Measurements from ENCODE around the gene CASR.
"Not testable (repeated sequence)": the region's sequence is repeated elsewhere in the genome, so short reads cannot be mapped to it uniquely, and the experiment has no call there.

Gene CASR

DNA sequence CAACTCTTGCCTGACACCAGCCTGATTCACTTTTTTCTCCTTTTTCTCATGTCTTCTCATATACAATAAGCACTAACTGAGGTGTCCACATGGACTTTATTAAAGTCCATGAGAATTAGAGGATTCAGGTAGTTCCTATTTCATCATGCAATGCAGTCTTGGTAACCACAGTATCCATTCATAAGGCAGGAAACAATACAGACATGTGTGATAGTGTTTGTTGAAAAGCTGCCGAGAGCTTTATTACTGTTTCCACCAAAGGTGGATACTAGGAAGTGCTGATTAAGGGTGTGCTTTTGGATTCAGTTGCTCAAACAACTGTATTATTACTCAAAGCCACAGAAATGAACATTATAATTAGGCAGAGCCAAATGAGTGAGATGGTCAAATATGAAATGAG lies 5.3 kb downstream of the CASR start:
- TF ChIP-seq, protein P1, sequence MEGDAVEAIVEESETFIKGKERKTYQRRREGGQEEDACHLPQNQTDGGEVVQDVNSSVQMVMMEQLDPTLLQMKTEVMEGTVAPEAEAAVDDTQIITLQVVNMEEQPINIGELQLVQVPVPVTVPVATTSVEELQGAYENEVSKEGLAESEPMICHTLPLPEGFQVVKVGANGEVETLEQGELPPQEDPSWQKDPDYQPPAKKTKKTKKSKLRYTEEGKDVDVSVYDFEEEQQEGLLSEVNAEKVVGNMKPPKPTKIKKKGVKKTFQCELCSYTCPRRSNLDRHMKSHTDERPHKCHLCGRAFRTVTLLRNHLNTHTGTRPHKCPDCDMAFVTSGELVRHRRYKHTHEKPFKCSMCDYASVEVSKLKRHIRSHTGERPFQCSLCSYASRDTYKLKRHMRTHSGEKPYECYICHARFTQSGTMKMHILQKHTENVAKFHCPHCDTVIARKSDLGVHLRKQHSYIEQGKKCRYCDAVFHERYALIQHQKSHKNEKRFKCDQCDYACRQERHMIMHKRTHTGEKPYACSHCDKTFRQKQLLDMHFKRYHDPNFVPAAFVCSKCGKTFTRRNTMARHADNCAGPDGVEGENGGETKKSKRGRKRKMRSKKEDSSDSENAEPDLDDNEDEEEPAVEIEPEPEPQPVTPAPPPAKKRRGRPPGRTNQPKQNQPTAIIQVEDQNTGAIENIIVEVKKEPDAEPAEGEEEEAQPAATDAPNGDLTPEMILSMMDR (IDR thresholded peaks at IDR 0.05; ENCODE audit: low read depth, low read length, missing control alignments) = no peak
- in situ Hi-C loops (cut with HindIII; ENCODE audit: low sequenced_read_pairs) = no loop called here
- DNase-seq (ENCODE audit: low read depth) = no peak
- no peak overlapping the region for H3K4me3 ChIP-seq (ENCODE audit: low read depth, low read length)

DNA sequence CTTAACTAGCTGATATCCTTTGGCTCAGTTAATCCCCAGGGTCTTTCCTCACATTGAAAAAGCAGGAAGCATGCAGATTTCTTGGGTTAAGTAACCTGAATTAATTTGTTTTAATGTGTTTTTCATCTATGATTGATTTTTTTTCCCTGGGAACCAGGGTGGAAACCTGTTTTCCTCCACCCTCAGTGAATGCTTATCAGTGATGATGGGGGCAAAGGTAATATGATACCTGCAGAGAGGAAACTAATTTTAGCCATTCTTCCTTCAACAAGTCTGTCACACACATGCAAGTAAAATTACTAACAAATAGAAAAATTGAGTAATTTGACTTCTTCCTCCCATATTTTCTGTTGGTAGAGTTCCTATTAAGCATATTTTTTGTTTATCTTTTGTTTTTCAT lies 5.9 kb downstream of the CASR start:
- no peak overlapping the region for H3K4me3 ChIP-seq (ENCODE audit: low read depth, low read length)
- in situ Hi-C loops (cut with HindIII; ENCODE audit: low sequenced_read_pairs) = no loop called here
- TF ChIP-seq, protein P1 (IDR thresholded peaks at IDR 0.05; ENCODE audit: low read depth, low read length, missing control alignments) = no peak
- DNase-seq (ENCODE audit: low read depth) = no peak

DNA sequence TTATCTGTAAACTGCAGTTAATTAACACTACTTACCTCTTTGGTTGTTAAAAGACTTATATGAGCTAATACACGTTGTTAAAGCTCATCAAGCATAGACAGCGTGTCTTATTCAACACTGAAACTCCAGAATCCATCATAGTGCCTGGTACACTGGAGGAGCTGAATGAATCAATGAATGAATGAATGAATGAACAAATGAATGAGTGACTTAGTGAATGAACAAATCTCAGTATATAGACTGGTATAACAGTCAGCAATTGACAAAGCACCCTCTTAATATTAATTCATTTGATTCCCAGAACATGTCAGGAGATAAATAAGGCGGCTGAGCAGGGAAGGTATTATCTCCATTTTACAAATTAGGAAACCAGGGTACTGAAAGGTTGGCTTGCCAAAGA lies 7.1 kb downstream of the CASR start:
- in situ Hi-C loops (cut with HindIII; ENCODE audit: low sequenced_read_pairs) = no loop called here
- no peak overlapping the region for H3K4me3 ChIP-seq (ENCODE audit: low read depth, low read length)
- no peak for DNase-seq (ENCODE audit: low read depth)
- TF ChIP-seq, protein P1 (IDR thresholded peaks at IDR 0.05; ENCODE audit: low read depth, low read length, missing control alignments) = no peak

DNA sequence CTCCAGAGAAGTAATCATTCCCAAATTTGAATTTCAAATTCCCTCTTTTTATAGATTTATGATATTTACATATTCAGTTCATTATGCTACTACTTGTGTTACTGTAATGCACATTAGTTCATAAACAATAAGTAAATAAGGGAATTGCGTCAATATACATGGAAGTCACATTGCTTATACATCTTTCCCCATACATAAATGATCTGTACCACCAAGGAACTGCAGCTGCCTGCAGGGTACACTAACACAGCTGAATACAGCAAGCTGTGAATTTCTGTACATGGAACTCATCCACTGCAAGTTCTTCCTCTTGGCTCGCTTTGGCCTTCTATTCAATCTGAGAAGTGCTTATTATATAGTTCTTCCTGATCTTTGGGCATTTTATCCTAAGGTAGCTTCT lies 15.5 kb downstream of the CASR start:
- in situ Hi-C loops (cut with HindIII; ENCODE audit: low sequenced_read_pairs) = no loop called here
- DNase-seq (ENCODE audit: low read depth) = no peak
- TF ChIP-seq, protein P1 (IDR thresholded peaks at IDR 0.05; ENCODE audit: low read depth, low read length, missing control alignments) = no peak
- no peak overlapping the region for H3K4me3 ChIP-seq (ENCODE audit: low read depth, low read length)

DNA sequence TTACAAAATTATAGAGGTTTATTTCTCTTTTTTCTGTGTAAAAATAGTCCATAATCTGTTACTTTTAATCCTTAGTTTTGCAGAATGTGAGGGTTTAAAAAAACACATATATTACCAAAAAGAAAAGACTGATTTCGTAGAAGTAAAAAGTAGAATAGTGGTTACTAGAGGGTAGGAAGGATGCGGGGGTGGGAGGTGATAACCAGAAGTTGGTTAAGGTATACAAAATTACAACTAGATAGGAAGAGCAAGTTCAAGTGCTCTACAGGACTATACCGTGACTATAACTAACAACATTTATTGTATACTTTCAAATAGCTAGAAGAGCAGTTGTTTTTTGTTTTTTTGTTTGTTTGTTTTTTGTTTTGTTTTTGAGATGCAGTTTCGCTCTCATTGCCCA lies 16.1 kb downstream of the CASR start:
- TF ChIP-seq, protein P1 (IDR thresholded peaks at IDR 0.05; ENCODE audit: low read depth, low read length, missing control alignments) = no peak
- in situ Hi-C loops (cut with HindIII; ENCODE audit: low sequenced_read_pairs) = no loop called here
- no peak for DNase-seq (ENCODE audit: low read depth)
- H3K4me3 ChIP-seq (ENCODE audit: low read depth, low read length) = no peak overlapping the region

DNA sequence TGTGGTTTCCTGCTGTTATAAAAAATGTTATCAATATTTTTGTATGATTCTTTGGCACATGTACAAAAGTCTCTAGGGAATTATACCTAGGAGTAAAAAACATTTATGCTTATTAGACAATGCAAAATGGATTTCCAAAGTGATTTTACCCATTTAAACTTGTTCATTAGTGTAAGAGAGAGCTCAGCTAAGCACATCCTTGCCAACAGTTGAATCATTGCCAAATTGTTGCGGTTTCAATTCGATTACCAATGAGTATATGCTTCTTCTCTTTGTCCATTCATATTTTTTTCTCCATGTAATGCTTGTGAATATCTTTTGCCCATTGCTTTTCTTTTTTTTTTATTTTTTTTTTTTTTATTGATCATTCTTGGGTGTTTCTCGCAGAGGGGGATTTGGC lies 17.2 kb downstream of the CASR start:
- TF ChIP-seq, protein P1 (IDR thresholded peaks at IDR 0.05; ENCODE audit: low read depth, low read length, missing control alignments) = no peak
- no peak overlapping the region for H3K4me3 ChIP-seq (ENCODE audit: low read depth, low read length)
- DNase-seq (ENCODE audit: low read depth) = no peak
- in situ Hi-C loops (cut with HindIII; ENCODE audit: low sequenced_read_pairs) = no loop called here

DNA sequence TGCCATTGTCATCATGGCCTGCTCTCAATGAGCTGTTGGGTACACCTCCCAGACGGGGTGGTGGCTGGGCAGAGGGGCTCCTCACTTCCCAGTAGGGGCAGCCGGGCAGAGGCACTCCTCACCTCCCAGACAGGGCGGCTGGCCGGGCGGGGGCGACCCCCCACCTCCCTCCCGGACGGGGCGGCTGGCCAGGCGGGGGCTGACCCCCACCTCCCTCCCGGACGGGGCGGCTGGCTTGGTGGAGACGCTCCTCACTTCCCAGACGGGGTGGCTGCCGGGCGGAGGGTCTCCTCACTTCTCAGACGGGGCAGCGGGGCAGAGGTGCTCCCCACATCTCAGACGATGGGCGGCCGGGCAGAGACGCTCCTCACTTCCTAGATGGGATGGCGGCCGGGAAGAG lies 18.0 kb downstream of the CASR start:
- in situ Hi-C loops (cut with HindIII; ENCODE audit: low sequenced_read_pairs); DNase-seq (ENCODE audit: low read depth); H3K4me3 ChIP-seq (ENCODE audit: low read depth, low read length): not testable (repeated sequence)
